Activated B cell treated with CpG ODN at 0.5 μM for 24 hours (primary cell): ENCODE measurements around the gene CEMIP. TPM values are rescaled to one million over a fixed set of nuclear protein-coding genes. Genes with fewer than 3 reads are reported as not detected.

ENCODE experiments used
- ATAC-seq: fragments of 200-7000 bp; cut with Tn5 transposase; one replicate; pipeline ENCODE4 v1.10.0; 2021; ENCODE audit warnings: low read depth, mild to moderate bottlenecking, moderate library complexity
- CTCF ChIA-PET: fragments of 350-600 bp; sonication (Branson Sonifier 250); formaldehyde crosslinking; loops from one replicate; lab custom pipeline; 2021; ENCODE audit warnings: antibody characterized with exemption; lab: Charles Lee
- POLR2A ChIA-PET: fragments of 350-600 bp; sonication (Branson Sonifier 250); formaldehyde crosslinking; loops from one replicate; lab custom pipeline; 2021; ENCODE audit warnings: antibody characterized with exemption; lab: Charles Lee
- DNase-seq: peaks from one replicate; pipeline ENCODE4 v3.0.0; 2022
- H3K27ac Mint-ChIP-seq: one replicate; pipeline ENCODE4 v1.8.0; 2020; ENCODE audit warnings: mixed read lengths
- H3K27me3 Mint-ChIP-seq: one replicate; pipeline ENCODE4 v1.8.0; 2021; ENCODE audit warnings: mixed read lengths
- H3K36me3 Mint-ChIP-seq: one replicate; pipeline ENCODE4 v1.8.0; 2021; ENCODE audit warnings: low read depth, mixed read lengths
- H3K4me1 Mint-ChIP-seq: one replicate; pipeline ENCODE4 v1.8.0; 2021; ENCODE audit warnings: mixed read lengths
- H3K4me3 Mint-ChIP-seq: one replicate; pipeline ENCODE4 v1.8.0; 2020; ENCODE audit warnings: mild to moderate bottlenecking, mixed read lengths
- H3K9me3 Mint-ChIP-seq: one replicate; pipeline ENCODE4 v1.8.0; 2020; ENCODE audit warnings: mixed read lengths
- intact Hi-C: fragments of 100-400 bp; cut with micrococcal nuclease; formaldehyde crosslinking; loops from one replicate; pipeline ENCODE4 v1.15.1; 2024
- total RNA-seq: library from RNA; stranded (reverse); gene quantifications from 2 replicates; pipeline ENCODE4 v1.2.3, GENCODE V29; 2022
- TF ChIP-seq, protein P1 (sequence below): fragments of 200-600 bp; IDR thresholded peaks from one replicate; pipeline ENCODE4 v1.8.0; 2022; ENCODE audit warnings: antibody characterized with exemption, mild to moderate bottlenecking

CEMIP gene
- total RNA-seq, 1 donor from 2014 or later = not detected

- ChIA-PET CTCF (interaction anchor here (1.3 to 3.7 kb wide), 6 partner anchors 9 to 516 kb away, joined by 3 to 54 read pairs (median 14); no protein-coding TSS in a partner anchor), POLR2A (no interaction called here)
- TF ChIP-seq, protein P1, sequence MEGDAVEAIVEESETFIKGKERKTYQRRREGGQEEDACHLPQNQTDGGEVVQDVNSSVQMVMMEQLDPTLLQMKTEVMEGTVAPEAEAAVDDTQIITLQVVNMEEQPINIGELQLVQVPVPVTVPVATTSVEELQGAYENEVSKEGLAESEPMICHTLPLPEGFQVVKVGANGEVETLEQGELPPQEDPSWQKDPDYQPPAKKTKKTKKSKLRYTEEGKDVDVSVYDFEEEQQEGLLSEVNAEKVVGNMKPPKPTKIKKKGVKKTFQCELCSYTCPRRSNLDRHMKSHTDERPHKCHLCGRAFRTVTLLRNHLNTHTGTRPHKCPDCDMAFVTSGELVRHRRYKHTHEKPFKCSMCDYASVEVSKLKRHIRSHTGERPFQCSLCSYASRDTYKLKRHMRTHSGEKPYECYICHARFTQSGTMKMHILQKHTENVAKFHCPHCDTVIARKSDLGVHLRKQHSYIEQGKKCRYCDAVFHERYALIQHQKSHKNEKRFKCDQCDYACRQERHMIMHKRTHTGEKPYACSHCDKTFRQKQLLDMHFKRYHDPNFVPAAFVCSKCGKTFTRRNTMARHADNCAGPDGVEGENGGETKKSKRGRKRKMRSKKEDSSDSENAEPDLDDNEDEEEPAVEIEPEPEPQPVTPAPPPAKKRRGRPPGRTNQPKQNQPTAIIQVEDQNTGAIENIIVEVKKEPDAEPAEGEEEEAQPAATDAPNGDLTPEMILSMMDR = no peak
- DNase-seq (no peak), ATAC-seq (no peak)
- H3K4me3 Mint-ChIP-seq = no peak overlapping the region
- no peaks in the 10 kb centered on the region for H3K9me3 Mint-ChIP-seq
- H3K27me3 Mint-ChIP-seq = no peaks in the 10 kb centered on the region
- intact Hi-C loops = no loop called here
- peaks cover 45% of the 10 kb centered on the region for H3K36me3 Mint-ChIP-seq
- H3K4me1 Mint-ChIP-seq = peaks cover 9% of the 10 kb centered on the region
- H3K27ac Mint-ChIP-seq = no peak overlapping the region
Observed at GRCh38 chr15:80971143-80971542, 192.0 kb downstream of the CEMIP start.

DNA sequence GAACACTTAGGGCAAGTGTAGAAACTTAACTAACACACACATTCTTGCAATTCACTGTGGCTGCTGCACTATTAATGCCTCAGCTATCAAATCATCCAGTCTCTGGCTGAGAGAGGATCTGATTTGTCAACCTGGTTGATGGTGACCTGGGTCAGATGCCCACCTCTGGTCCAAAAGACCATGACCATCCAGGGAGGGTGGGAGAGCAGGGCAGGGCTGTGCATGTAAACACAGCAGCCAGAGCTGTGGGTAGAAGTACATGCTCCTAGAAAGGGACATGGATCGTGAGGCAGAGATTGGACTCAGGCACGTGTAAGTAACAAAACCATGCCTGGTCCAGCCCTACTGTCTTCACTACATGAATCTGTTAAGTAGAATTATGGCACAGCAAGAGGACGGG, 193.1 kb downstream of the CEMIP start:
- CTCF ChIA-PET = no interaction called here
- no peak for ATAC-seq
- H3K27ac Mint-ChIP-seq = no peak overlapping the region

GRCh38 chr15:80974914-80975313, 195.7 kb downstream of the CEMIP start:
- Mint-ChIP-seq H3K9me3 (no peaks in the 10 kb centered on the region), H3K4me1 (peaks cover 28% of the 10 kb centered on the region), H3K27me3 (no peaks in the 10 kb centered on the region), H3K27ac (no peak overlapping the region), H3K36me3 (peaks cover 62% of the 10 kb centered on the region), H3K4me3 (no peak overlapping the region)
- intact Hi-C loops = no loop called here
- ChIA-PET POLR2A (interaction anchor here (0.6 kb wide), 1 partner anchor 319 kb away, joined by 3 read pairs; no protein-coding TSS in a partner anchor), CTCF (interaction anchor here (2.7 kb wide), 1 partner anchor 292 kb away, joined by 11 read pairs; no protein-coding TSS in a partner anchor)
- TF ChIP-seq, protein P1 = no peak
- DNase-seq = no peak
- no peak for ATAC-seq

More for the DNA sequence above, 193.1 kb downstream of the CEMIP start:
- H3K4me1 Mint-ChIP-seq = peaks cover 16% of the 10 kb centered on the region
- no peak for DNase-seq
- peaks cover 51% of the 10 kb centered on the region for H3K36me3 Mint-ChIP-seq
- POLR2A ChIA-PET = no interaction called here
- H3K4me3 Mint-ChIP-seq = no peak overlapping the region
- H3K9me3 Mint-ChIP-seq = no peaks in the 10 kb centered on the region
- TF ChIP-seq, protein P1 = no peak
- no peaks in the 10 kb centered on the region for H3K27me3 Mint-ChIP-seq
- intact Hi-C loops = no loop called here

DNA sequence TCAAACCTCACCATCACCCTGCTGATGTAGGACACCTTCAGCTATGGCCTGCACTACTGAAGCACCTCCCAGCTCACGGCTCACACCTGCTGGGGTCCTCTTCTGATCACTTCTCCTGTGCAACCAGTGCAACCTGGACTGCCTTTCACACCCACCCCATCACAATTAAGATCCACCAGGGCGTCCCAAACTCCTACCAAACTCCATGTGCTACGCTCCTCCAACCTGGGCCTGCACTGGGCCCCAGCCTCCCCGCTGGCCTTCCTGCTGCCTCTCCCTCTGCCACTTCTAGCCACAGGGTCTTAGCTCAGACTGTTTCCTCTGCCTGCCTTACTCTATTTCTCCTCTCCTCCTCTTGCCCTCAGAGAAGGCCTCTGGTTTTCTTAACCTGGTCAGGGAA, 197.7 kb downstream of the CEMIP start:
- no peak overlapping the region for H3K4me3 Mint-ChIP-seq
- intact Hi-C loops = loop anchor here (1.0 kb wide), 2 partner anchors 131 to 289 kb away; no protein-coding TSS in a partner anchor
- CTCF ChIA-PET = interaction anchor here (1.0 to 2.5 kb wide), 3 partner anchors 8 to 289 kb away, joined by 3 to 33 read pairs (median 3); no protein-coding TSS in a partner anchor
- H3K27me3 Mint-ChIP-seq = no peaks in the 10 kb centered on the region
- POLR2A ChIA-PET = interaction anchor here (1.0 to 1.2 kb wide), 2 partner anchors 24 to 289 kb away, joined by 3 to 4 read pairs; no protein-coding TSS in a partner anchor
- no peaks in the 10 kb centered on the region for H3K9me3 Mint-ChIP-seq
- DNase-seq = no peak
- TF ChIP-seq, protein P1 = no peak
- H3K36me3 Mint-ChIP-seq = peaks cover 63% of the 10 kb centered on the region
- peak overlapping the region; percentile 51 for H3K27ac Mint-ChIP-seq
- H3K4me1 Mint-ChIP-seq = peaks cover 22% of the 10 kb centered on the region
- ATAC-seq = no peak

DNA sequence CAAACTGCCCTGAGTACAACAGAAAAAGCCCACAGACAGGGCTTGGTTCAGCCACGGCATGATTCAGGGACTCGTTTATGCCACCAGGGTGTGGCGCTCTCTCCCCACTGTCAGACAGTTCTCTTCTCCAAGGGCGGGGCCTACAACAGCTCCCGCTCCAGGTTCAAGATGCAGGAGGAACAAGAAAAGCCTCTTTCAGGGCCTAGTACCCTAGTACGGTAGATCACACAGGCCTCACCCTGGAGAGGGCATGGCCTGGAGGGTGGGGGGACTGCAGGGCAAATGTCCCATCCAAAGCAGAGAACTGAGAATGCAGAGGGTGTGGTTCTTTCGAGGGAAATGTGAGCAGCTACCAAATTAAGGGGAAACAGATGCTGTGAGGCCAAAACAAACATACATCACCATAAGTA, 198.5 kb downstream of the CEMIP start:
- H3K36me3 Mint-ChIP-seq = peaks cover 63% of the 10 kb centered on the region
- no peaks in the 10 kb centered on the region for H3K27me3 Mint-ChIP-seq
- ChIA-PET CTCF (interaction anchor here (1.0 to 2.5 kb wide), 3 partner anchors 8 to 288 kb away, joined by 3 to 33 read pairs (median 3); no protein-coding TSS in a partner anchor), POLR2A (interaction anchor here (1.0 to 1.2 kb wide), 2 partner anchors 23 to 289 kb away, joined by 3 to 4 read pairs; no protein-coding TSS in a partner anchor)
- ATAC-seq (peak; percentile 65), DNase-seq (peak; percentile 22)
- H3K9me3 Mint-ChIP-seq = no peaks in the 10 kb centered on the region
- TF ChIP-seq, protein P1 = no peak
- intact Hi-C loops = loop anchor here (1.0 kb wide), 2 partner anchors 131 to 289 kb away; no protein-coding TSS in a partner anchor
- peaks cover 29% of the 10 kb centered on the region for H3K4me1 Mint-ChIP-seq
- no peak overlapping the region for H3K4me3 Mint-ChIP-seq
- H3K27ac Mint-ChIP-seq = peak overlapping the region; percentile 51
